Activated CD8-positive, alpha-beta T cell treated with anti-CD3 and anti-CD28 coated beads for 36 hours (primary cell): ENCODE data around the gene SIRT7. TPM values are rescaled to one million over a fixed set of nuclear protein-coding genes. Genes with fewer than 3 reads are reported as not detected.
"Not testable (repeated sequence)": the region's sequence is repeated elsewhere in the genome, so short reads cannot be mapped to it uniquely, and the experiment has no call there.

Experiments
- ATAC-seq: fragments of 200-7000 bp; cut with Tn5 transposase; one replicate; pipeline ENCODE4 v1.10.0; 2021; ENCODE audit warnings: mild to moderate bottlenecking, moderate library complexity
- CTCF ChIA-PET: fragments of 350-600 bp; sonication (Branson Sonifier 250); formaldehyde crosslinking; loops from one replicate; lab custom pipeline; 2021; ENCODE audit warnings: antibody characterized with exemption; lab: Charles Lee
- POLR2A ChIA-PET: fragments of 350-600 bp; sonication (Branson Sonifier 250); formaldehyde crosslinking; loops from one replicate; lab custom pipeline; 2021; ENCODE audit warnings: antibody characterized with exemption; lab: Charles Lee
- DNase-seq: peaks from one replicate; pipeline ENCODE4 v3.0.0-alpha.2; 2020
- H3K27ac Mint-ChIP-seq: one replicate; pipeline ENCODE4 v1.8.0; 2021; ENCODE audit warnings: mild to moderate bottlenecking, mixed read lengths
- H3K27me3 Mint-ChIP-seq: one replicate; pipeline ENCODE4 v1.8.0; 2021; ENCODE audit warnings: mixed read lengths
- H3K36me3 Mint-ChIP-seq: one replicate; pipeline ENCODE4 v1.8.0; 2021; ENCODE audit warnings: low read depth, mixed read lengths
- H3K4me1 Mint-ChIP-seq: one replicate; pipeline ENCODE4 v1.8.0; 2021; ENCODE audit warnings: low read depth, mixed read lengths
- H3K4me3 Mint-ChIP-seq: one replicate; pipeline ENCODE4 v1.8.0; 2021; ENCODE audit warnings: mild to moderate bottlenecking, moderate library complexity, mixed read lengths
- H3K9me3 Mint-ChIP-seq: one replicate; pipeline ENCODE4 v1.8.0; 2021; ENCODE audit warnings: mixed read lengths
- intact Hi-C: fragments of 100-400 bp; cut with micrococcal nuclease; formaldehyde crosslinking; loops from one replicate; pipeline ENCODE4 v1.10.0; 2022
- total RNA-seq, 2 experiments: library from RNA; stranded (reverse); gene quantifications; one replicate each; pipeline ENCODE4 v1.2.3, GENCODE V29; 2021
- TF ChIP-seq, protein P1 (sequence below): fragments of 200-600 bp; IDR thresholded peaks from one replicate; pipeline ENCODE4 v1.8.0; 2022; ENCODE audit warnings: antibody characterized with exemption, mild to moderate bottlenecking

The SIRT7 gene
- total RNA-seq, 2 experiments from 2014 or later: 28.1 to 32.0 TPM

DNA sequence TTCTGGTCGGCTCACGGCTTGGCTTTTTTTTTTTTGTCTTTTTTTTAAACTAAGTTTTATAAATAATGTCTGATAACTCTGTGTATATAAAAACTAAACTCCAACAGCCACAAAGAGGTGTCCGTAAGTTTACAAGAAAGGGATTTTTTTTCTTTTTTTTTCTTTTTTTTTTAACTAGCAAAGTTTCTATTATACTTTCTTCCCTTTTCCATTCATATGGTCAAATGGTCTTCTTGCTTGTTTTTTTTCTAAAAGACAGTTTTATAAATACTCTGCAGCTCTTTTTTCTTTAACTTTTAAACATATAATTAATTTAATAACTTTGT lies 3.5 kb upstream of the SIRT7 start:
- intact Hi-C loops: no loop called here
- no peak for ATAC-seq
- Mint-ChIP-seq H3K27me3 (no peaks in the 10 kb centered on the region), H3K4me3 (no peak overlapping the region), H3K27ac (no peak overlapping the region), H3K9me3 (no peaks in the 10 kb centered on the region), H3K36me3 (peaks cover 8% of the 10 kb centered on the region), H3K4me1 (peaks cover 31% of the 10 kb centered on the region)
- POLR2A ChIA-PET: interaction anchor here (0.9 kb wide), 1 partner anchor 19 kb away, joined by 4 read pairs; no protein-coding TSS in a partner anchor
- CTCF ChIA-PET: no interaction called here
- no peak for DNase-seq
- TF ChIP-seq, protein P1, sequence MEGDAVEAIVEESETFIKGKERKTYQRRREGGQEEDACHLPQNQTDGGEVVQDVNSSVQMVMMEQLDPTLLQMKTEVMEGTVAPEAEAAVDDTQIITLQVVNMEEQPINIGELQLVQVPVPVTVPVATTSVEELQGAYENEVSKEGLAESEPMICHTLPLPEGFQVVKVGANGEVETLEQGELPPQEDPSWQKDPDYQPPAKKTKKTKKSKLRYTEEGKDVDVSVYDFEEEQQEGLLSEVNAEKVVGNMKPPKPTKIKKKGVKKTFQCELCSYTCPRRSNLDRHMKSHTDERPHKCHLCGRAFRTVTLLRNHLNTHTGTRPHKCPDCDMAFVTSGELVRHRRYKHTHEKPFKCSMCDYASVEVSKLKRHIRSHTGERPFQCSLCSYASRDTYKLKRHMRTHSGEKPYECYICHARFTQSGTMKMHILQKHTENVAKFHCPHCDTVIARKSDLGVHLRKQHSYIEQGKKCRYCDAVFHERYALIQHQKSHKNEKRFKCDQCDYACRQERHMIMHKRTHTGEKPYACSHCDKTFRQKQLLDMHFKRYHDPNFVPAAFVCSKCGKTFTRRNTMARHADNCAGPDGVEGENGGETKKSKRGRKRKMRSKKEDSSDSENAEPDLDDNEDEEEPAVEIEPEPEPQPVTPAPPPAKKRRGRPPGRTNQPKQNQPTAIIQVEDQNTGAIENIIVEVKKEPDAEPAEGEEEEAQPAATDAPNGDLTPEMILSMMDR: no peak

DNA sequence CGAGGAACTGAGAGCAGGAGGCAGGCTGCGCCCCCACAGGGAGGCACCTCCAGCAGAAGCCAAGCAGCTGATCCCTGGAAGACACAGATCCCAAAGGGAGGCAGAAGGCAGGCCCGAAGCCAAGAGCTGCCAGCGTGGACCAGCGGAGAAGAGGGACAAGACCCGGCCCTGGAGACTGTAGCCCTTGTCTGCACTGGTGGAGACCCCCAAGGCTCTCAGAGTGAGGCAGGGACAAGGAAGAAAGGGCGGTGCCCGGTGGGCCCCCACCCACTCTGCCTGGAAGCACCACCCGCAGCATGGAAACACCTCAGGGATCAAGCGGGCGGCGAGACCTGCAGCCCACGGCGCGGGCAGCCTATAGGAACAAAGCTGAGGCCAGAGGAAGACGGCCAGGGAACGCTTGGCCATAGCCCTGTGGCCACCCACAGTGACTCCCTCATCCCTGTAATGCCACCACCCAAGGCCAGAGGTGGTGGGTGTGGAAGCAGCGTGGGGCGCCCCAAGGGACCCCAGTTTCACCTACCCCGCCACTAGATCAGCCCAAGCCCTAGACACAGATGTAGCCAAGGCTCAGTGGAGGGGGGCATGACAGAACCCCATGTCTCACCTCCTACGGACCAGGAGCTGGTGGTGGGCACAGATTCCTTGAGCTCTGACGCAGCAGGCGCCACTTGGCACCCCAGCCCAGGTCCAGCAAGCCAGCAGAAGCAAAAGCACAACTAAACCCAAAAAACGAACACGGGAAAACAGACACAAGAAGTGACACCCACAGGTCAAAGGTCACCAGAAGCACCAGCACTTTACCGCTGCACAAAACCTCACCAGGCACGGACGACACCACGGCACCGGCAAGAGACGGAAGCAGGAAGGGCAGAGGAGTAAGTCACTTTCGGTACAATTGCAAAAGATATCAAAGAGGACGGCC lies 2.9 kb upstream of the SIRT7 start:
- POLR2A ChIA-PET: interaction anchor here (0.9 kb wide), 1 partner anchor 18 kb away, joined by 4 read pairs; no protein-coding TSS in a partner anchor

DNA sequence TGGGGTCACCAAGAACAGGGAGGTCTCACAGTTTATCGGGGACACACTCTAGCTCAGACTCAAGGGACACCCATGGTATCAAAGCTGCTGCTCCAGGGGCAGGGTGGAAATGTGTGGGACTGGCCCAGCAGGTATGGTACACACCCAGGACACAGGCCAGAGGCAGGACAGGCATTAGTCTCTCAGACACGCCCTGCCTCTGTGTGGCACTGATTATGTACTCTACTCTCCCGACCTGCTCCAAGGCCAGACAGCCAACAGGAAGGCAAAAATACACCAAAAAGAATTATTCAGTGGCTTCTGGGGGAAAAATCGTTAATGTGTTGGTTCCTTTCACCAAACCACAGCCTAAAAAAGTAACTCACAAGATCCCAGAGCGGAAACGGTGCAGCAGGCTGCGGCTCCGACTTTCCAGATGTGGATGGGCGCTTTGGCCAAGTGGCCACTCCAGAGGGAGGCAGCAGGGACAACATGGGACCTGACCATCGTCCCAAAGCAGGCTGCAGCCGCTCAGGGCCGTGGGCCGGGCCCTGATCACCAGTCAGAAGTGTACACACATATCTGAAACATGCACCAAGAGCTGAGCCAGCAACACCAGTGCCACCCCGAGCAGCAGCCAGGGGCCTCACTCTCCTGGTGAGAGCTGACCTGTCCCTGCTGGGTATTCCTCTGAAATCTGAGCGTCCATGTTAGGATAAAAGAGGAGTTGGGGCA lies 1.0 kb upstream of the SIRT7 start:
- ATAC-seq (no peak), DNase-seq (no peak)
- intact Hi-C loops: no loop called here
- peaks cover 14% of the 10 kb centered on the region for H3K36me3 Mint-ChIP-seq
- H3K4me3 Mint-ChIP-seq: peak overlapping the region; percentile 83
- no peaks in the 10 kb centered on the region for H3K9me3 Mint-ChIP-seq
- ChIA-PET CTCF (no interaction called here), POLR2A (interaction anchor here (1.1 kb wide), 1 partner anchor 101 kb away, joined by 3 read pairs; no protein-coding TSS in a partner anchor)
- H3K27ac Mint-ChIP-seq: peak overlapping the region; percentile 39
- H3K27me3 Mint-ChIP-seq: no peaks in the 10 kb centered on the region
- TF ChIP-seq, protein P1: no peak
- H3K4me1 Mint-ChIP-seq: peaks cover 20% of the 10 kb centered on the region

More for the DNA sequence above, 2.9 kb upstream of the SIRT7 start:
- H3K36me3 Mint-ChIP-seq: peaks cover 11% of the 10 kb centered on the region
- no peak overlapping the region for H3K4me3 Mint-ChIP-seq
- no peaks in the 10 kb centered on the region for H3K9me3 Mint-ChIP-seq
- H3K4me1 Mint-ChIP-seq: peaks cover 28% of the 10 kb centered on the region
- no peaks in the 10 kb centered on the region for H3K27me3 Mint-ChIP-seq
- H3K27ac Mint-ChIP-seq: no peak overlapping the region
- ATAC-seq (no peak), DNase-seq (no peak)
- TF ChIP-seq, protein P1: no peak
- CTCF ChIA-PET: no interaction called here
- intact Hi-C loops: no loop called here

- H3K4me1 Mint-ChIP-seq: peaks cover 20% of the 10 kb centered on the region
- POLR2A ChIA-PET, H3K27me3 Mint-ChIP-seq, H3K9me3 Mint-ChIP-seq, intact Hi-C loops, CTCF ChIA-PET, DNase-seq: not testable (repeated sequence)
- H3K27ac Mint-ChIP-seq: peak overlapping the region; percentile 78
- peak; percentile 37 for ATAC-seq
- peak overlapping the region; percentile 83 for H3K4me3 Mint-ChIP-seq
- peaks cover 18% of the 10 kb centered on the region for H3K36me3 Mint-ChIP-seq
These were observed 325 bp upstream of the SIRT7 start for GRCh38 chr17:81918333-81918669.

DNA sequence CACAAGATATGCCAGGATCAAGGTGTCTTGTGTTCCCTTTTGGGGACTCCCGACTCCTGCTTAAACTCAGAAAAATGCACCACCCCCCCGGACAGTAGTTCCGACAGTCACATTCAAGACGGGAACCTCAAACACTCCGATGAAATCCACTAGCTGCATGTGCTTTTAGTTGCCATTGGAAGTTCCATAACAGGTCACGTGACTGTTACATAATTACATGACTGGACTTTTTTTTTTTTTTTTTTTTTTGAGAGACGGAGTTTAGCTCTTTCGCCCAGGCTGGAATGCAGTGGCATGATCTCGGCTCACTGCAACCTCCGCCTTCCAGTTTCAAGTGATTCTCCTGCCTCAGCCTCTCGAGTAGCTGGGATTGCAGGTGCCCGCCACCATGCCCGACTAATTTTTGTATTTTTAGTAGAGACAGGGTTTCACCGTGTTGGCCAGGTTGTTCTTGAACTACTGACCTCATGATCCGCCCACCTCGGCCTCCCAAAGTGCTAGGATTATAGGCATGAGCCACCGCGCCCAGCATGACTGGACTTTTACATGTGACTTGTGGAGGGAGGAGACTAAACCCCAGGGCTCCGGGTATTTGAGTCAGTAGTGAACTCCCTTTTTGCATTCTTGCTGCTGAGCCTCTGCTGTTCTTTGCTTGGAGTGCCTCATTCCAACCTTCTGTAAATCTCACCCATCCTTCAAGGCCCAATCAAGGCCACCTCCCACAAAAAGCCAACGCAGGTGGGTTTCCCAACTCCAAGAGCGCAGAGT lies 1.6 kb downstream of the SIRT7 start:
- no peak for ATAC-seq

More for the DNA sequence above, 1.6 kb downstream of the SIRT7 start:
- POLR2A ChIA-PET: interaction anchor here (0.8 to 2.2 kb wide), 8 partner anchors 10 to 285 kb away, joined by 3 to 16 read pairs (median 4); partner anchors contain the start of gene MAFG
- DNase-seq: no peak
- TF ChIP-seq, protein P1: no peak
- Mint-ChIP-seq H3K4me3 (peak overlapping the region; percentile 83), H3K36me3 (peaks cover 25% of the 10 kb centered on the region), H3K27me3 (no peaks in the 10 kb centered on the region), H3K9me3 (no peaks in the 10 kb centered on the region), H3K27ac (peak overlapping the region; percentile 40), H3K4me1 (peaks cover 28% of the 10 kb centered on the region)
- intact Hi-C loops: no loop called here
- CTCF ChIA-PET: interaction anchor here (0.9 to 1.8 kb wide), 5 partner anchors 10 to 121 kb away, joined by 3 to 5 read pairs (median 5); partner anchors contain the start of genes DCXR and MAFG
